SH-SY5Y (cell line): ENCODE results near the gene LARGE2.

ENCODE experiments used
- GATA2 ChIP-seq: IDR thresholded peaks from 2 replicates; pipeline ENCODE4 v1.6.1; 2011; ENCODE audit warnings: mild to moderate bottlenecking, low read depth, low read length
- GATA3 ChIP-seq: IDR thresholded peaks from 2 replicates; pipeline ENCODE4 v1.6.1; 2011; ENCODE audit warnings: low read depth, mild to moderate bottlenecking, low read length, moderate library complexity

GRCh38 chr11:45915446-45915845, 7.0 kb upstream of the LARGE2 start:
- TF ChIP-seq GATA2 (no peak), GATA3 (no peak)
